DMS53 (cell line): ENCODE measurements around the gene ETV6.

ENCODE experiments used
- DNase-seq: peaks from one replicate; lab custom pipeline; 2025; lab: John Stamatoyannopoulos, UW

The ETV6 gene

DNA sequence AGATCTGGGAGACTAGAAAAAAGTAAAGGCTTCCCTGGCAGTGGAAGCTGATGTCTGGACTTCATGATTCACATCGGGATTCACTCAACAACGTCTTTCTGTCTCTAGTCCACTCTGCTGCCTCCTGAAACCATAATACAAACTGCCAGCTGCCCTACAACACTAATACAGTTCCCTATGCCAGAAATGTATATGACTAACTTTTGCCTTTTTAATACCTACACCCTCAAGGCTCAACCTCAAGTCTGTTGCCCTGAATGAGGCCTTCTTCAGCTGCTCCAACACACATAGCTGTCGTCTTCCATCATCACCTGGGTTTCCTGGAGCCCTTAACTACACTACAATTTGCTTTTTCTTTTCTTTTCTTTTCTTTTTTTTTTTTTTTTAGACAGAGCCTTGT, 238.6 kb downstream of the ETV6 start:
- no peak for DNase-seq

DNA sequence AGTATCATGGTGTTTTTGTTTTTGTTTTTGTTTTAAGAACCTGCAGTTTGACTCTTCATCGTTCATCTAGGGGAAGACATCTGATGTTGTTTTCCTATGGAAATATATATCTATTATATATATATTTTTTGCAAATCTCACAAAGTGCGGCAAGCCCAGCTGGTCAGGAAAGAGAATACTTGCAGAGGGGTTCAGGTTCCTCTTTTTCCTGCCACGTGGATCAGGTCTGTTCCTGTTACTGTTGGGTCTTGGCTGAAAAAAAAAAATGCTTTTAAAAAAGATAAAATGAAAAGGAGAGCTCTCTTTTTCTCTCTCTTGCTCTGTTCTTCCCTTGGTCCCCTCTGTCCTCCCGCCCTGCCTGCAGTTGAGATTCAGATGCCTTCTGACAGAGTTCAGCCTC, 241.9 kb downstream of the ETV6 start:
- no peak for DNase-seq

DNA sequence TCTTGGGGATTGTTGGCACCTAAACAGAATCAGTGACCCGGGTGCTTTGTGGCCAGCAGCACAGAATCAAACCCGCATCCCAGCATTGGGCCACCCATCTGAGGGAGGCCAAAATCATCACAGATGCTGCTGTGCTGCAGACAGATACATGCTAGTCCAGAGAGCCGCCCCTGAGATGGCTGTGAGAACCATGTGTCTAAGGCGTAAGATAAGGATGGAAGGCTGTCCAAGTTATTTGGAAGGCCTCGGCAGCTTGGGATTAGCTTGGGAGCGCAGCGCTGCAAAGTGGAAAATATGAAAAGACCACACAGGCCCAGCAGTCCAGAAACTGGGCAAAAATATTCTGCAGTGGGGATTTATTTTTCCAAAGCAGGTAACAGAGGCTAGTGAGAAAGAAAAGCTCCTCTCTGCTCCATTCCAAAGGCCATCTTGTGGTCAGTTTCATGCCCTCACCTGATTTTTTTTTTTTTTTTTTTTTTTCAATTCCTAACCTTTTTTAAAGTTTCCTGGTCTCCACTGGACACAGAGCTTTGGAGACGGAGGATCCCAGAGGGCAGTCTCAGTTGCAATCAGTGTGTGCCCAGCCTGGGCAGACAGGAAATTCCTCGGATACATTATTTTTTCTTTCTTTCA, 242.4 kb downstream of the ETV6 start:
- DNase-seq, result peak; percentile 71

DNA sequence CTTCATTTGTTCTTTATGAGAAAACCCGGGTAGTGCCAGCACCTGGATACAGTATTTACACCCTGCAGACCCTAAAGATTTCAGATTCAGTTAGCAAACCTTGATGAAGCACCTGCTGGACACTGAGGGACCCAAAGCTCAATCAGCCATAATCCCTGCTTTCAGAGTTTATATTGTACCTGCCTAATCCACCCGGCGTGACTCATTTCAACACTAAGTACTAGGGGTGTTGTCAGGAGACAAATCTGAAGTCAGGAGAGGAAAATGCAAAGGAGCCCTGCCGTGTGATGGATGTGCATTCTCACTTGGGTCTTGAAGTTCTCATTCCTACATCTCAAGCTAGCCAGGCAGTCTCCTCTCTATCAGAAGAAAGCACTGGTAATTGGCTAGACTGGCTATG, 244.5 kb downstream of the ETV6 start:
- DNase-seq, result no peak

DNA sequence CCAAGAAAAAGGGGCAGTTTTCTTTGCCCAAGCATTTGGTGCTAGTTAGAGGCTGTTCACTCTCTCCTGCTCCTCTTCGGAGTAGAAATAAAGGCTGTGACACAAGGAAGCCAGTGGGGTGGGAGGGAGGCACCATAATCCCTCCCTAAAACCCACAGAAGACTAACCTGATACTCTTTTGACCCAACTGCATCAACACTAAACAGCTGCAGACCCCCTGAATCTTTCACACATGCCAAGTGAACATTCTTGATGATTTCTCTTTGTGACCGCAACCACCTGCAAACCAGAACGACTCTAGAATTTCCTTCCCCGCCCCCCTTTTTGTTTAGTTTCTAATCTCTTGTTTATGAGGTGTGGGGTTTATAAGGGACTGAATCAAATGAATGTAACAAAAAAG, 245.4 kb downstream of the ETV6 start:
- no peak for DNase-seq

DNA sequence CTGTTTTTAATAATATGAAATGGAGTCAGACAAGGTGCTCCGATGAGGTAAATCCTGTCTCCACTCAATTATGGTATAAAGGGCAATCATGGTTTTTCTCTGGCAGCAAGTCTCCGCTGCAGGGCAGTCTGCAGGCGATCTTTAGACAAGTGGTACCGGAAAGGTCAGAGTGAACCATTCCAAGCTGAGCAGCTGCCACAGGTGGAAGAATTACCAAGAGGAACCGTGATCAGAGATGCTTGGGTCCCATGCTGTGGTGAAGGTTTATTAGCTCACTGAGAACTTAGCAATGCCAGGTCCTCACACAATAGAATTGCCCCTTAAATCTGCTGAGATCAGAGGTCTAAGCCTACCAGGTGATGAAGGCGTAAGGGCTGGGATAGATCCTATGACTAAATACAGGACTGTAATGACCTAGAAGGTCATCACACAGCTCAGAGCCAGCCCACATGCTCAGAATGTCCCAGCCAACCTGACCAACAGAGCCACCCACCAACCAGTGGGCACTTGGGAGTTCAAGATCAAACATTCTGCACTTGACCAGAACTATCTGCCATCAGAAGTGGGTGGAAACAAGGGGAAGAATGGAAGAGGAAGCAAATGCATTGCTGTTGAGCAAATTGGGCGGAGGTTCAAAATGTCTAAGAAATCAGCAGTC, 246.1 kb downstream of the ETV6 start:
- DNase-seq, result no peak

DNA sequence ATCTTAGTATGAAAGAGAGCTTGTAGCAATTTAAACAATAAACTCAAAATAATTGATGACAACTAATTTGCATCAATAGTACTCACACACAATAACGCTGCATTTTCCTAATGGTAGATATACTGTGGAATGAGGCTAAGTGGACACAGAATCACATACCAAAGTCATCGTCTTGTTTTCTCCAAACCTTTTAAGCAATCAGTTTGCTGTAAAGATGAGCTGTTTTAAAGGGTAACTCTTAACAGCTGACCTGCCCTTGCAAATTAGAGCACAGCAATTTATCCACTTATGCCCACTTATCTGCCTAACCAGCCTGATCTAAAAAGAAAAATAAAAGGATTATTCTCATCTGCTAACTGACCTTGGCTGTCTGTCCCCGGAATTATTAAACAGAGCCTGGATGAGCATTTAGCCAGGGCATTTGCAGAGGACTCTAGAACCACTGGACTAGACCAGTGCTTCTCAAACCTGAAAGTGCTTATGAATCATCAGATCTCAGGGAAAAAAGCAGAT, 247.0 kb downstream of the ETV6 start:
- no peak for DNase-seq

DNA sequence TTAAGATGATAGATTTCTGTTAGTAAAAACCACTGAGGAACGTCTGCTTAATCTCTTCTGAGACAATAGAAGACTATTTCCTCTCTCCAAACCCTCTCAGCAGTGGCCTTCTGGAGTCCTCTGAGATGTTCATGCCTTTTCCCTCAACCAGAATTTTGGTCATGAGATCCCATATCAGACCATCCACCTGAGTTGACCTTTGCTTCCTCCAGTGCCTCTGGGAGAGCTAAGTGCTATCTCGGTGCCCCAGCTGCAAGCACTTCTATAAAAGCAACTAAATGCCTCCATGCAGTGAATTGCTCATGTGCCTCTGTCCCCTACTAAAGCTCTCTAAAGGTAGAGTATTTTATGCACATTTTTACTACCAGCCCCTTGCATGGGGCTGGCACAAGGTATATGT, 248.4 kb downstream of the ETV6 start:
- no peak for DNase-seq

DNA sequence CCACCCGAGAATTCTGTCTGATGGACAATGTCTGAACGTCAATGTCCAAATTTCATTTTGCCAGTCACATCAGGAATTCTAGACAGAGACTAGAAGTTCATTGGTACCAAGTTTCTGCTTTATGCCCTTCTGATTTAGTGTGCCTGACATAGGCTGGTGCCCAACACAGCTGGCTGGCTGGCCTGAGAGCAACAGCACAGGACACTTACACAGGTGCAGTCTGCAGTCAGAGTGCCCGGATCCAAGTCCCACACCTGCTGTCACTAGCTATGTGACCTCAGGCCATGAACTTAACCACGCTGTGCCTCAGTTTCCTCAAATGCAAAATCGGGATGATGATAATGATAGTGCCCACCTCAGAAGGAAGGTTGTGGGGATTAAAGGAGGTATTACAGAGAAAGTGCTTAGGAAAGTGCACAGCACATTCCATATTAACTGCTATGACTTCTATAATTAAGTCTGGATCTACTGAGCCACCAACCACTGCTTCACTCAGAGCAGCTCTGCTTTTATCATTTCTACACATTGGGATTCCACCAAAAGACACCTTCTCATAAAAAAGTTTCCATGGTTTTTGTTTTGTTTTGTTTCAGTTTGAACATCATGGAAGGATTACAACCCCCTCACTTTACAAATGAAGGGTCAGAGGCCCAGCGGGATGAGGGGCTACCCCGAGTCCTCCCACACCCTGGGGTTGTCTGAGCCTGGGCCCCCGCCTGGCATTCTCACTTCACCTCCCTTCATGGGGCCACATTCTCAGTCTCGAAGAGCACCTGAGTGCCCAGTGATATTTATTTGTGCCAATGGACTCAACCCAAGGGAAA, 252.4 kb downstream of the ETV6 start:
- no peak for DNase-seq

DNA sequence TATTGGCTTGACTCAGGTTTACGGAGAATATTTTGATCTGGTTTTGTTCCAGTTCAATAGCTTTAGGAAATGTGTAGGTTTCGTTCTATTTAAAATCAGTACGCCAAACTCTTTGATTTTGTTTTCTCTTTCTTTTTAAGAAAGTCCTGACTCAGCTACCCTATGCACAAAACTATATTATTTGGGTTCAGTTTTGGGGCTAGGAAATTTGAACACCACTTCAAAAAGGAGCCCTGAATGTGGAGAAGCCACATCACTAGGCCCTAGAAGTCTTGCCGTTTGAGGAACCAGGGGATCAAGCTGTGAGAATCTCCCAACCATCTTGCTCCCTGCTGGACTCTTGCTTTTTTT, 253.0 kb downstream of the ETV6 start:
- DNase-seq, result no peak

DNA sequence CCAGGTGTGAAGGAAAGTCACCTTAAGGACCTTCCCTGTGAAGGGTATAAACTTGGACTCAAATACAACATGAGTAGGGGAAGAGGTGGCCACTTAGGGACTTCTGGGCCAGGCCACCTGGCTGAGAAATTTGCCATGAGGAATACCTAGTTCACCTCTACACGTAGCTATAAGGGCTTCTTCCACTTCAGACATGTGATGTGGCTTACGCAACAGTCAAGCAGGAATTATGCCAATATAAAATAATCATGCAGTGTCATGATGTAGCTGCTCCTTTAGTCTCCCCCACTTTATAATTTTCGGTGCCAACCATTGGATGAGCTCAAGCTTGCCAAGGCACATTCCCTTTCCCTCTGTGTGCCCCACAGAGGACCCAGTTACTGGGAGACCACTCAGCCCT, 254.7 kb downstream of the ETV6 start:
- DNase-seq, result peak; percentile 35

DNA sequence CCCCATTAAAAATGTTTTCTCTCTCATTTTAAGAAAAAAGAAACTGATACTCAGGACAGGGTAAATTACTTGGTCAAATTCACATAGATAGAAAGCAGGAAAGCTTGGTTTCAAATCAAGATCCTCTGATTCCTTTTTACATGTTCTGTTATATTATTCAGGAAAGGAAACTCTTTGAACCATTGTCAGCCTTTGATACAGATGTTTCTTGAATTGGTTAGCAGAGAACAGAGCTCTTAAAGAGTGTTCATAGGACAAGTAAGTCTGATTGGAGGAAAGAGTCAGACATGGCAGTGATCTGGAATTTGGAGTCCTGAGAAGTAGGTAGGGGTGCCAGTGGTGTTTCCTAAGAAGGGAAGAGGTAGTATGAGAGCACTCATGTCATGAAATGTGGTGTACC, 256.1 kb downstream of the ETV6 start:
- DNase-seq, result no peak

DNA sequence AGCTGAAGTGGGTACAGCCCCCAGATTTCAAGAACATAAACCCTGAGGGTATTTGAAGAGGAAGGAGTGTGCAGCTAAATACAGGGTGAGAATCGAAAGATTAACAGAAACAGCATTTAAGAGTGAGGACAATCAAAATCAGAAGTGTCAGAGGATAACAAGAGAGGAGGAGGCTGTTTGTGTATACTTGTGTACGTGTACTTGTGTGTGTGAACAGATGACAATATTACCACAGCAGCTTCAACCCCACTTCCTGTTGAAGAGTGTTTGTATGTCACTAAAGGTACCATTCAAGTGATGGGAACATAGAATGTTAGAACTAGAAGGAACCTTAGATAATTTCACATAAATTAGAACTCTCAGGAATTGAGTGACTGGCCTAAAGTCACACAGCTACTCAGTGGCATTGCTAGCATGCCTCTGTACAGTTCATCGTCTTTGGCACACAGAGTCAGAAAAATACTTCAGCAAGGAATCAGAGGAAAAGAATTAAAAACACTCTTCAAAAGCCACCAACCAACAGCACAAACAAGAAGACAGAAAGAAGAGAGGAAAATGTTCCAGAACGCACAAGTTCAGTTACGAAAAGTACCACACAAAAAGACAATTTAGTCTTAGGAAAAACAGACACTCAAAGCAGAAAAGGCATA, 256.9 kb downstream of the ETV6 start:
- peak; percentile 64 for DNase-seq

DNA sequence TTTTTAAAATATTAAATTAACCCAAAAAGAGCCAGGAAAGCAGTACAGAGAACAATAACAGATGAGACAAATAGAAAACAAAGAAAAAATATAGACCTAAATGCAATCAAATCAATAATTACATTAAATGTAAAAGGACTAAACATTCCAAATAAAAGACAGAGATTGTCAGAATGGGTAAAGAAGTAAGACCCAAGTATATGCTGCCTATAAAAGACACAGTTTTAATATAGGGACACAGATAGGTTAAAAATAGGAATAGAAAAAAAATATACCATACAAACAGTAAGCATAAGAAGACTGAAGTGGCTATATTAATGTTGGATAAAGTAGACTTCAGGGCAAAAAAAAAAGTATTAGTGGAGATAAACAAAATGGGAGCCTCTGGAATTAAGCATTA, 258.2 kb downstream of the ETV6 start:
- DNase-seq, result no peak

DNA sequence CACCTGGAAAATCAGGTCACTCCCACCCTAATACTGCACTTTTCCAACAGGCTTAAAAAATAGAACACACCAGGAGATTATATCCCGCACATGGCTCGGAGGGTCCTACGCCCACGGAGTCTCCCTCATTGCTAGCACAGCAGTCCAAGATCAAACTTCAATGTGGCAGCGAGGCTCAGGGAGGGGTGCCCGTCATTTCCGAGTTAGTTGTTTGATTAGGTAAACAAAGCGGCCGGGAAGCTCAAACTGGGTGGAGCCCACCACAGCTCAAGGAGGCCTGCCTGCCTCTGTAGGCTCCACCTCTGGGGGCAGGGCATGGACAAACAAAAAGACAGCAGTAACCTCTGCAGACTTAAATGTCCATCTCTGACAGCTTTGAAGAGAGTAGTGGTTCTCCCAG, 259.9 kb downstream of the ETV6 start:
- peak; percentile 54 for DNase-seq

DNA sequence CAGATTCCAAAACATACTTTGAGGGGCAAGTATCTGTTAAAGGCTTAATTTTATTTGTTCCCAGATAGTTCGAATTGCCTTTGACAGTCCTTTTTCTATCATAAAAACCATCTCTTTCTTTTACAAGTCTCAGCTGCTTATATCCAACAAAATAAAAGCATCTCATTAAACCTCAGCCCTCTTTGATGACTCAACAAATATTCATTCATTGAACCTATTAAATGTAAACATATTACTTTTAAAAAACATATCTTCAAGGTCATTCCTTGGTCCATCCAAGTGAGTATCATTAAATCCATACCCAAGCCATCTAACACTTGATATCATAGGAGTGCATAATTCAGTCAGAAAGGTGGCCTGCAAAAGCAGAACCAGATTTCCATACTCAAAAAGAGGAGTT, 266.6 kb downstream of the ETV6 start:
- DNase-seq, result no peak

DNA sequence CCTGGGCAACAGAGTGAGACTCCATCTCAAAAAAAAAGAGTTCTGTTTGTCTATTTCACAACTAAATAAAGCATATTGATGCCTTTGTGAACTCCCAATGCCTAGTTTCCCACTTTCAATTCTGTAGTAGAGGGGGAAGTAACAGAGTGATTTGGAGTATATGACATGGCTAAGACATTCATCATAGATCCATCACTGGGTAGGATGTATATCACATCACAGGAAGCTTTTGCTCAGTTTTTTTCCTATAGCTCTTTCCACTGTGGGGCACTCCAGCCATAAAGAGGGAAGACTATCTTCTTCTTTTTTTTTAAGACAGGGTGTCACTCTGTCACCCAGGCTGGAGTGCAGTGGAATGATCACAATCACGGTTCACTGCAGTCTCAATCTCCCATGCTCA, 267.3 kb downstream of the ETV6 start:
- DNase-seq, result peak; percentile 68

DNA sequence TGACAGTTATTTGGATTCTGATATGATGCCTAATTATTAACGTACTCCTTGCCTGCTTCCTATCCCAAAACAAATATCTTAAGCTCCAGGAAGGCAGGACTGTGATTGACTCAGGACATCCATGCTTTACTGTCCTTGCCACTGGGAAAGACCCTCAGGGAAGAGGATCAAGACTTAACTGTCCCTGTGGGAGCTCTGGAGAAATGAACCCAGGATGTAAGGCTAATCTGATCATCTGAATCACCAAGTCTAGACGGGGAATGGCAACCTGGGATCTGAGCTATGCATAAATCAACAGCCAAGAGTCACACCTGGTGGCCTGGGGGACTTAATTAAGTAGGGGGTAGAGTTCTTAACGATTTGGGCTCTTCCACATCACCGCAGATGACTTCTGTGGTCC, 268.0 kb downstream of the ETV6 start:
- DNase-seq, result no peak

DNA sequence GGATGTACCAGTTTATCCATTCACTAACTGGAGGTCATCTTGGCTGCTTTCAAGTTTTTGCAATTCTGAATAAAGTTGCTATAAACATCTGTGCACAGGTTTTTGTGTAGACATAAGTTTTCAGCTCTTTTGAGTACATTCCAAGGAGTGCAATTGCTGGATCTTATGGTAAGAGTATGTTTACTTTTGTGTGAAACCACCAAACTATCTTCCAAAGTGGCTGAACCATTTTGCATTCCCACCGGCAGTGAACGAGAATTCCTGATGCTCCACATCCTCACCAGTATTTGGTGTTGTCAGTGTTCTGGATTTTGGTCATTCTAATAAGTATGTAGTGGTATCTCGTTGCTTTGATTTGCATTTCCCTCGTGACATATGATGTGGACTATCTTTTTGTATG, 270.8 kb downstream of the ETV6 start:
- DNase-seq, result no peak

DNA sequence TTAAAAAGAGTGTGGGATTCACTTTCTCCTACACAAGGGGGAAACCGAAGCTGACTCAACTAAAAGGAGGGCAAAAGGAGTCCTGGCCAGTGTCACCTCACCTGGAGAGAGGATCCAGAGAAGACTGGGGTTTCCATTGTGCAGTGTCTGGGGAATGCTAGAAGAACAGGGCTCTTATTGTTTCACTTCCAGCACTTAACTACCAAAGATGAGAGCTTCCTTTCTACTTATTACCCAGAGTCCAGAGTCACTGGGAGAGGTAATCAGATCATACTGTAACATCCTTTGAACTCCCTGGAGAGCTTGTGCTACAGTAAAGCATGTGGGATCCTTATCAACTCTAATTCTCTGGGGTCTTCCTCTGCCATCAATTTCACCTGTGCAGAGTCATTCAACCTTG, 272.9 kb downstream of the ETV6 start:
- DNase-seq, result no peak

DNA sequence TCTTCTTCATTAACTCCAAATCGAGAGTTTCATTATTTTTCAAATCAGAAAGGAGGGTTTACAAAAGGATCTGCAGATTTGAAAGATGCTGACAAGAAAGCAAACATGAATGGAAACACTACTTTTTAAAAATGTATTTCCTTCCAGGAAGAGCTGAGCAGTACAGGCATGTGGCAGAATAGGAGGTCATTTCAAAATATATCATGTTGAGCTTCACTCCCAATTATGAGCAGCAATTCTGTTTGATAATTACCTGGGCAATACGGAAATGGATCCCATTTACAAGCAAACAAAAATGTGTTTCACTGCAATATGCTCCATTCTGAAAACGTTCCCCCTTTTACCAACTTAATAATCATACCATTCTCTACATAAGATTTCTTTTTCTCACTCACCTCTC, 273.6 kb downstream of the ETV6 start:
- no peak for DNase-seq

DNA sequence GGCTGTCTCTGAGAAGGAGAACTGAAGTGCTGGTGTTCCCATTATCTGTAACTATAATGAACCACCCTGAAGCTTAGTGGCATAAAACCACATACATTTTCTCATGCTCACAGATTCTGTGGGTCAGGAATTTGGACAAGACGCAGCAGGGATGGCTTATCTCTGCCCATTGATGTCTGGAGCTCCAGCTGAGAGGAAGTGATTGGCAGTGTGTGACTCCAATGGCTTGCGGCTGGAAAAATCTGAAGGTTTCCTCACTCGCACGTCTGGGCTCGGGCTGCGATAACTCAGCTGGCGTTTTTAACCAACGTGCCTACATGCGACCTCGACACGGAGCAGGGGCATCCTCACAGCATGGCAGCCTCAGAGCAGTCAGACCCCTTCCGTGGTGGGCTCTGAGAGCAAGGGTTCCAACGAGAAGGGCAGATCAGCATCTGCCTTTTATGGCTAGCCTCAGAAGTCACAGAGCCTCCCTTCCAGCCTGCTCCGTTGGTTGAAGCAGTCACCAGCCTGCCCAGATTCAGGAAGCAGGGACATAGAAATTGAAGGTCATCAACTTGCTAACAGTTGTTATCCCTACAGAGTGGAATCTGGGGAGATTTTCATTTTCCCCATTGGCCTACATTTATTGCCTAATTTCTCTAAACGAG, 277.9 kb downstream of the ETV6 start:
- no peak for DNase-seq
